Measurements from ENCODE around the gene SLC25A6. TPM values are rescaled to one million over a fixed set of nuclear protein-coding genes. Genes with fewer than 3 reads are reported as not detected.

Gene SLC25A6
- total RNA-seq, result 377 and 634 TPM in 2 replicates

DNA sequence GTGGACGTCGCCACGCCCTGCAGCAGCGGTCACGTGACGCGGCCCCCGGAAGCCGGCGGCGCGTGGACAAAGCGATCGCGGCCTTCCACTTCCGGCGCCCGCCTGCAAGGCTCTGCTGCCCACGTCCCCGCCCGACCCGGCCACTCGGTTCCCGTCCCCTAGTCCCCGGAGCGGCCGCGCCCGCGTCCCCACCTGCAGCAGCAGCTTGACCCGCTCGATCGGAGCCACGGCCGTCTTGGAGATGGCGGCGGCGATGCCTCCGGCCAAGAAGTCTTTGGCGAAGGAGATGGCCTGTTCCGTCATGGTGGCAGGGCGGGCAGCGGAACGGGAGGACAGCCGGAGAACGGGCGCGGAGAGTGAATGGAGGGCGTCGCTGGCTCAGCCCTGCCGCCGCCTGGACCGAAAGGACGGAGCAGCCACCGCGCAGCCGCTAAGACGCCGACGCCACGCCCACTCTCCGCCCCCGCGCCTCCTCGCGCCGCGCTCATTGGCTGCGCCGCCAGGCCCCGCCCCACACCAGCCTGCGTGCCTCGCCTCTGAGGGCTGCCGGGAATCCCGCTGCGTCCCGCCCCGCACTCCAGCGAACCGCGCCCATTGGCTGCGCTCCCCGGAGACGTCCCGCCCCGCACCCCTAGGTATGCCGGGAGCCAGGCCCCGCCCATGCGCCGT is at the start of gene SLC25A6:
SLC25A6 (minus strand) TSS at position 407 of the 669 bp plus-strand sequence; CDS start at position 303, 104 bp downstream.

DNA sequence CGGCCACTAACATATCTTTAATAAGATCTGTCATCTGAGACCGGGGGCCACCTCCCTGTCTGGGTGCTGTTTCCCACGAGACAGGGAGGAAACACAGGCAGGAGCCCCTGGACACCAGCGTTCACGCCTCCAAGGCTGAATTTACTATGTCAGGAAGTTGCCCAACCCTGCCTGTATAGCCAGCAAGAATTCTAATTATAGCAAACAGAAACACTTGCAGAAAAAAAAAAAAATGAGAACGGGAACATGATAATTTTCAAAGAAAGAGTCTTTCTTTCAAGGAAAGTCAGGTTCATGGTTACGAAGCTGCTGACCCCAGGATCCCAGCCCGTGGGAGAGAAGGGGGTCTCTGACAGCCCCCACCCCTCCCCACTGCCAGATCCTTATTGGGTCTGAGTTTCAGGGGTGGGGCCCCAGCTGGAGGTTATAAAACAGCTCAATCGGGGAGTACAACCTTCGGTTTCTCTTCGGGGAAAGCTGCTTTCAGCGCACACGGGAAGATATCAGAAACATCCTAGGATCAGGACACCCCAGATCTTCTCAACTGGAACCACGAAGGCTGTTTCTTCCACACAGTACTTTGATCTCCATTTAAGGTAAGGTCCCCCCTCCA is 55.5 kb downstream of the SLC25A6 start, which contains the start of gene IL3RA:
IL3RA (plus strand) TSS at position 455 of the 613 bp plus-strand sequence. CDS start 4,981 bp downstream, outside the sequence.

Other genes starting within 250 kb of the SLC25A6 start
- gene CRLF2, start 179.5 kb downstream of the SLC25A6 start, total RNA-seq, result not detected in 2 replicates
- gene CSF2RA, start 123.3 kb downstream of the SLC25A6 start, total RNA-seq, result not detected in 2 replicates
- 0.13 TPM in 1 of 2 replicates, not detected in the other for gene IL3RA, start 55.3 kb downstream of the SLC25A6 start, total RNA-seq
- gene ASMTL, start 60.8 kb upstream of the SLC25A6 start, total RNA-seq, result 32.1 and 36.4 TPM in 2 replicates
- not detected in 2 replicates for gene P2RY8, start 145.1 kb upstream of the SLC25A6 start, total RNA-seq
- gene AKAP17A, start 199.5 kb upstream of the SLC25A6 start, total RNA-seq, result 18.2 and 33.0 TPM in 2 replicates
- not detected in 2 replicates for gene ASMT, start 222.9 kb upstream of the SLC25A6 start, total RNA-seq

Measured in epithelial cell of alveolus of lung (primary cell).